HepG2 (cell line): ENCODE results near the gene DLST. TPM values are rescaled to one million over a fixed set of nuclear protein-coding genes. Genes with fewer than 3 reads are reported as not detected.

Source experiments
- BRCA1 ChIP-seq: sonication (generic); formaldehyde crosslinking; IDR thresholded peaks from 2 replicates; pipeline ENCODE4 v1.4.0; 2020; ENCODE audit warnings: missing genetic modification reagents
- ETV6 ChIP-seq: sonication (generic); formaldehyde crosslinking; conservative IDR thresholded peaks from 2 replicates; pipeline ENCODE4 v1.4.0; 2020; ENCODE audit warnings: missing genetic modification reagents
- EZH2 ChIP-seq: conservative IDR thresholded peaks from 2 replicates; pipeline ENCODE4 v1.6.1; 2012; ENCODE audit warnings: mild to moderate bottlenecking, low read depth, low read length, moderate library complexity
- HDAC2 ChIP-seq: sonication (generic); formaldehyde crosslinking; IDR thresholded peaks from 2 replicates; pipeline ENCODE4 v1.4.0; 2020; ENCODE audit warnings: missing genetic modification reagents
- HHEX ChIP-seq: IDR thresholded peaks from 2 replicates; pipeline ENCODE4 v1.6.1; 2016; ENCODE audit warnings: control low read depth
- HOXA9 ChIP-seq: sonication (generic); formaldehyde crosslinking; IDR thresholded peaks from 2 replicates; pipeline ENCODE4 v1.8.1; 2022; ENCODE audit warnings: missing genetic modification reagents, mild to moderate bottlenecking, moderate library complexity, borderline replicate concordance
- MED1 ChIP-seq: sonication (generic); formaldehyde crosslinking; IDR thresholded peaks from 2 replicates; pipeline ENCODE4 v1.4.0; 2020; ENCODE audit warnings: missing genetic modification reagents
- MIER3 ChIP-seq: IDR thresholded peaks from 2 replicates; pipeline ENCODE4 v1.6.1; 2016; ENCODE audit warnings: missing compliant biosample characterization, borderline replicate concordance
- NCOA5 ChIP-seq: sonication (generic); formaldehyde crosslinking; IDR thresholded peaks from 2 replicates; pipeline ENCODE4 v1.4.0; 2020; ENCODE audit warnings: missing genetic modification reagents
- RARA ChIP-seq: IDR thresholded peaks from 2 replicates; pipeline ENCODE4 v1.6.1; 2016; ENCODE audit warnings: missing genetic modification reagents, missing compliant biosample characterization
- TAF15 ChIP-seq: fragments of 200-400 bp; formaldehyde crosslinking; IDR thresholded peaks from one replicate; pipeline ENCODE4 v1.6.1; 2018; ENCODE audit warnings: mild to moderate bottlenecking, low read depth, low read length; ENCODE audit not compliant: poor library complexity, severe bottlenecking
- ZNF354B ChIP-seq: sonication (generic); formaldehyde crosslinking; IDR thresholded peaks from 2 replicates; pipeline ENCODE4 v1.8.0; 2022; ENCODE audit warnings: mild to moderate bottlenecking, missing genetic modification reagents
- ZNF430 ChIP-seq: sonication (generic); formaldehyde crosslinking; IDR thresholded peaks from 2 replicates; pipeline ENCODE4 v1.9.0; 2021; ENCODE audit warnings: mild to moderate bottlenecking, missing genetic modification reagents
- ZNF441 ChIP-seq: sonication (generic); formaldehyde crosslinking; IDR thresholded peaks from 2 replicates; pipeline ENCODE4 v1.7.0; 2021; ENCODE audit warnings: missing genetic modification reagents, borderline replicate concordance
- ZNF550 ChIP-seq: sonication (generic); formaldehyde crosslinking; IDR thresholded peaks from 2 replicates; pipeline ENCODE4 v1.4.0; 2020; ENCODE audit warnings: mild to moderate bottlenecking, missing genetic modification reagents, borderline replicate concordance
- ZNF75D ChIP-seq: sonication (generic); formaldehyde crosslinking; IDR thresholded peaks from 2 replicates; pipeline ENCODE4 v1.8.1; 2023; ENCODE audit warnings: missing genetic modification reagents, mild to moderate bottlenecking, borderline replicate concordance
- ZNF775 ChIP-seq: sonication (generic); formaldehyde crosslinking; IDR thresholded peaks from 2 replicates; pipeline ENCODE4 v1.4.0; 2020; ENCODE audit warnings: missing genetic modification reagents, mild to moderate bottlenecking, moderate library complexity, borderline replicate concordance
- ZNF780A ChIP-seq: sonication (generic); formaldehyde crosslinking; IDR thresholded peaks from 2 replicates; pipeline ENCODE4 v1.8.0; 2022; ENCODE audit warnings: mild to moderate bottlenecking, missing genetic modification reagents, moderate library complexity
- ZNF841 ChIP-seq: sonication (generic); formaldehyde crosslinking; IDR thresholded peaks from 2 replicates; pipeline ENCODE4 v1.8.1; 2023; ENCODE audit warnings: missing genetic modification reagents, borderline replicate concordance
- polyA plus RNA-seq, 8 experiments: library from polyadenylated mRNA; depleted of rRNA in 3 of 8; stranded (reverse) in 7 of 8; unstranded in 1 of 8; fragments of >200 nt; fragmentation: Illumina TruSeq in 4 of 8; extraction: Trizol in 4 of 8; gene quantifications; 2 replicates each; pipeline versions ENCODE4 v1.2.1 to v1.2.3, GENCODE V29; 2011 to 2016; ENCODE audit warnings: low read depth in 4 of 8, missing spikeins in 1 of 8, mixed read lengths in 1 of 8; ENCODE audit not compliant: insufficient read depth in 1 of 8
- total RNA-seq, 5 experiments: library from RNA; depleted of rRNA; stranded (reverse); fragments of >200 nt; fragmentation: Illumina TruSeq; extraction: Trizol; gene quantifications; 2 replicates each; pipeline ENCODE4 v1.2.3, GENCODE V29; 2016; ENCODE audit warnings: low read depth in 1 of 5
- TF ChIP-seq, protein P1 (sequence below): sonication (generic); formaldehyde crosslinking; IDR thresholded peaks from 2 replicates; pipeline ENCODE4 v1.8.0; 2022; ENCODE audit warnings: missing genetic modification reagents, mild to moderate bottlenecking, inconsistent platforms, borderline replicate concordance
- TF ChIP-seq, protein P2 (sequence below): sonication (generic); formaldehyde crosslinking; conservative IDR thresholded peaks from 2 replicates; pipeline ENCODE4 v1.4.0; 2020; ENCODE audit warnings: missing genetic modification reagents
- TF ChIP-seq, protein P3 (sequence below): sonication (generic); formaldehyde crosslinking; IDR thresholded peaks from 2 replicates; pipeline ENCODE4 v1.4.0; 2020; ENCODE audit warnings: missing genetic modification reagents, mild to moderate bottlenecking, borderline replicate concordance
- TF ChIP-seq, protein P4 (sequence below): IDR thresholded peaks from 2 replicates; pipeline ENCODE4 v1.6.1; 2016; ENCODE audit warnings: low read depth, control low read depth

Gene DLST
- total and polyA plus RNA-seq, 2 of the 13 experiments (the other 11 are each of a cell fraction or from before 2014, with no cell fraction given): 56.5 to 94.3 TPM

DNA sequence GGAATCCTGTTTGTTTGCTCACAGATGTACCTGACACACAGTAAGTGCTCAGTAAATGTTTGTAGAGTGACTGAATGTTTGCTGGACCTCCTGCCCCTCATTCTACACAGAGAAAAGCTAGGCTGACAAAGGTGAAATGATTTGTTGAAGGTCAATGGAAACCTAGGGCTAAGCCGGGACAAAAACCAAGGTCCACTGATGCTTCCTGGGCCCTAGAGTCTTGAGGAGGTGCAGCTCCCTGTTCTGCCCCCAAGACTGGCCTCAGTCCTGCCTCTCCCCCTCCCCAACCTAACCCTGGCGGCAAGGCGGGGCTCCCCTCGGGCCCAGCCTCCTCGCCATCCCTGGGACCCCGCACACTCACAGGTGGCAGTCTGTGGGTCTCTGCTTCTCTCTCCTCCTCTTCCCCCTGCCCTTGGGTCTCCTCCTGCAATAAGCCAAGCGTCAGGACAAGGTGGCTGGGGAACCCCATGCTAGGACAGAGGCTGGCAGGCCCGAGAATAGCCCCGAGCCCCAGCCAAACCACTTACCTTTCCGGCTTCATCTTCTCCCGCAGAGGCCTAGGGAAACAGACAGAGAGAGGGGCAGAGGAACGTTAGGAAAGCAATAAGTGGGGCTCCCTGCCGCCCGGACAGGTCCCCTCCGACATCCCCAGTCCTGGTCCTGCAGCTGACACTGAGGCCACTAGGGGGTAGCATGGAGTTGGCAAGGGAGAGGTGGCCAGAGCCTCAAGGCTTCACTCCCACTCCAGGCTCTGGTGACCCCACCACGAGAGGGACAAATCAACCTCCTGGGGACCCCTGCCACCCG, 64.3 kb downstream of the DLST start (continued):
- TF ChIP-seq, protein P1, sequence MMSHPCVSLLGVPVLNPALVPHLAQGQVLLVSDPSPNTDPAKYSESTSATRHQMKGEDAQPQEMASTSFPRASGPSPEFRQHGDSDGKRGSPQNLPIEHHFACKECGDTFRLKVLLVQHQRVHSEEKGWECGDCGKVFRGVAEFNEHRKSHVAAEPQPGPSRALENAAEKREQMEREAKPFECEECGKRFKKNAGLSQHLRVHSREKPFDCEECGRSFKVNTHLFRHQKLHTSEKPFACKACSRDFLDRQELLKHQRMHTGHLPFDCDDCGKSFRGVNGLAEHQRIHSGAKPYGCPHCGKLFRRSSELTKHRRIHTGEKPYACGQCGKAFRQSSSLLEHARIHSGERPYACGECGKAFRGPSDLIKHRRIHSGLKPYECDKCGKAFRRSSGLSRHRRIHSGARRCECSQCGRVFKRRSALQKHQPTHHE: no peak
- TF ChIP-seq, protein P2, sequence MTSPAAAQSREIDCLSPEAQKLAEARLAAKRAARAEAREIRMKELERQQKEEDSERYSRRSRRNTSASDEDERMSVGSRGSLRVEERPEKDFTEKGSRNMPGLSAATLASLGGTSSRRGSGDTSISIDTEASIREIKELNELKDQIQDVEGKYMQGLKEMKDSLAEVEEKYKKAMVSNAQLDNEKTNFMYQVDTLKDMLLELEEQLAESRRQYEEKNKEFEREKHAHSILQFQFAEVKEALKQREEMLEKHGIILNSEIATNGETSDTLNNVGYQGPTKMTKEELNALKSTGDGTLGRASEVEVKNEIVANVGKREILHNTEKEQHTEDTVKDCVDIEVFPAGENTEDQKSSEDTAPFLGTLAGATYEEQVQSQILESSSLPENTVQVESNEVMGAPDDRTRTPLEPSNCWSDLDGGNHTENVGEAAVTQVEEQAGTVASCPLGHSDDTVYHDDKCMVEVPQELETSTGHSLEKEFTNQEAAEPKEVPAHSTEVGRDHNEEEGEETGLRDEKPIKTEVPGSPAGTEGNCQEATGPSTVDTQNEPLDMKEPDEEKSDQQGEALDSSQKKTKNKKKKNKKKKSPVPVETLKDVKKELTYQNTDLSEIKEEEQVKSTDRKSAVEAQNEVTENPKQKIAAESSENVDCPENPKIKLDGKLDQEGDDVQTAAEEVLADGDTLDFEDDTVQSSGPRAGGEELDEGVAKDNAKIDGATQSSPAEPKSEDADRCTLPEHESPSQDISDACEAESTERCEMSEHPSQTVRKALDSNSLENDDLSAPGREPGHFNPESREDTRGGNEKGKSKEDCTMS (CRISPR knock-in tag): no peak
- no peak for TF ChIP-seq ZNF354B (CRISPR knock-in tag)
- no peak for TF ChIP-seq TAF15
- TF ChIP-seq NCOA5 (CRISPR knock-in tag): no peak
- TF ChIP-seq ZNF841 (CRISPR knock-in tag): no peak
- peak; percentile 80 for TF ChIP-seq HDAC2
- no peak for TF ChIP-seq ZNF441 (CRISPR knock-in tag)
- TF ChIP-seq, protein P3, sequence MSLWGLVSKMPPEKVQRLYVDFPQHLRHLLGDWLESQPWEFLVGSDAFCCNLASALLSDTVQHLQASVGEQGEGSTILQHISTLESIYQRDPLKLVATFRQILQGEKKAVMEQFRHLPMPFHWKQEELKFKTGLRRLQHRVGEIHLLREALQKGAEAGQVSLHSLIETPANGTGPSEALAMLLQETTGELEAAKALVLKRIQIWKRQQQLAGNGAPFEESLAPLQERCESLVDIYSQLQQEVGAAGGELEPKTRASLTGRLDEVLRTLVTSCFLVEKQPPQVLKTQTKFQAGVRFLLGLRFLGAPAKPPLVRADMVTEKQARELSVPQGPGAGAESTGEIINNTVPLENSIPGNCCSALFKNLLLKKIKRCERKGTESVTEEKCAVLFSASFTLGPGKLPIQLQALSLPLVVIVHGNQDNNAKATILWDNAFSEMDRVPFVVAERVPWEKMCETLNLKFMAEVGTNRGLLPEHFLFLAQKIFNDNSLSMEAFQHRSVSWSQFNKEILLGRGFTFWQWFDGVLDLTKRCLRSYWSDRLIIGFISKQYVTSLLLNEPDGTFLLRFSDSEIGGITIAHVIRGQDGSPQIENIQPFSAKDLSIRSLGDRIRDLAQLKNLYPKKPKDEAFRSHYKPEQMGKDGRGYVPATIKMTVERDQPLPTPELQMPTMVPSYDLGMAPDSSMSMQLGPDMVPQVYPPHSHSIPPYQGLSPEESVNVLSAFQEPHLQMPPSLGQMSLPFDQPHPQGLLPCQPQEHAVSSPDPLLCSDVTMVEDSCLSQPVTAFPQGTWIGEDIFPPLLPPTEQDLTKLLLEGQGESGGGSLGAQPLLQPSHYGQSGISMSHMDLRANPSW (CRISPR knock-in tag): no peak
- no peak for TF ChIP-seq ZNF780A
- peak; percentile 70 for TF ChIP-seq MED1 (CRISPR knock-in tag)
- TF ChIP-seq ZNF430 (CRISPR knock-in tag): no peak
- peak; percentile 45; the same call in 1 of the 2 replicates for TF ChIP-seq HHEX
- TF ChIP-seq ZNF775 (CRISPR knock-in tag): no peak
- TF ChIP-seq ETV6 (CRISPR knock-in tag): no peak
- TF ChIP-seq HOXA9 (CRISPR knock-in tag): no peak
- 0 out of 2 replicates have a peak, but pooled peaks have one; percentile 29 for TF ChIP-seq MIER3 (CRISPR knock-in tag)
- no peak for TF ChIP-seq ZNF75D (CRISPR knock-in tag)
- TF ChIP-seq BRCA1 (CRISPR knock-in tag): no peak
- TF ChIP-seq EZH2: no peak
- TF ChIP-seq, protein P4, sequence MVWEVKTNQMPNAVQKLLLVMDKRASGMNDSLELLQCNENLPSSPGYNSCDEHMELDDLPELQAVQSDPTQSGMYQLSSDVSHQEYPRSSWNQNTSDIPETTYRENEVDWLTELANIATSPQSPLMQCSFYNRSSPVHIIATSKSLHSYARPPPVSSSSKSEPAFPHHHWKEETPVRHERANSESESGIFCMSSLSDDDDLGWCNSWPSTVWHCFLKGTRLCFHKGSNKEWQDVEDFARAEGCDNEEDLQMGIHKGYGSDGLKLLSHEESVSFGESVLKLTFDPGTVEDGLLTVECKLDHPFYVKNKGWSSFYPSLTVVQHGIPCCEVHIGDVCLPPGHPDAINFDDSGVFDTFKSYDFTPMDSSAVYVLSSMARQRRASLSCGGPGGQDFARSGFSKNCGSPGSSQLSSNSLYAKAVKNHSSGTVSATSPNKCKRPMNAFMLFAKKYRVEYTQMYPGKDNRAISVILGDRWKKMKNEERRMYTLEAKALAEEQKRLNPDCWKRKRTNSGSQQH (CRISPR knock-in tag): no peak
- peak; percentile 73 for TF ChIP-seq RARA
- no peak for TF ChIP-seq ZNF550 (CRISPR knock-in tag)
